ENCODE measurements around the gene ACTG1.

DNA sequence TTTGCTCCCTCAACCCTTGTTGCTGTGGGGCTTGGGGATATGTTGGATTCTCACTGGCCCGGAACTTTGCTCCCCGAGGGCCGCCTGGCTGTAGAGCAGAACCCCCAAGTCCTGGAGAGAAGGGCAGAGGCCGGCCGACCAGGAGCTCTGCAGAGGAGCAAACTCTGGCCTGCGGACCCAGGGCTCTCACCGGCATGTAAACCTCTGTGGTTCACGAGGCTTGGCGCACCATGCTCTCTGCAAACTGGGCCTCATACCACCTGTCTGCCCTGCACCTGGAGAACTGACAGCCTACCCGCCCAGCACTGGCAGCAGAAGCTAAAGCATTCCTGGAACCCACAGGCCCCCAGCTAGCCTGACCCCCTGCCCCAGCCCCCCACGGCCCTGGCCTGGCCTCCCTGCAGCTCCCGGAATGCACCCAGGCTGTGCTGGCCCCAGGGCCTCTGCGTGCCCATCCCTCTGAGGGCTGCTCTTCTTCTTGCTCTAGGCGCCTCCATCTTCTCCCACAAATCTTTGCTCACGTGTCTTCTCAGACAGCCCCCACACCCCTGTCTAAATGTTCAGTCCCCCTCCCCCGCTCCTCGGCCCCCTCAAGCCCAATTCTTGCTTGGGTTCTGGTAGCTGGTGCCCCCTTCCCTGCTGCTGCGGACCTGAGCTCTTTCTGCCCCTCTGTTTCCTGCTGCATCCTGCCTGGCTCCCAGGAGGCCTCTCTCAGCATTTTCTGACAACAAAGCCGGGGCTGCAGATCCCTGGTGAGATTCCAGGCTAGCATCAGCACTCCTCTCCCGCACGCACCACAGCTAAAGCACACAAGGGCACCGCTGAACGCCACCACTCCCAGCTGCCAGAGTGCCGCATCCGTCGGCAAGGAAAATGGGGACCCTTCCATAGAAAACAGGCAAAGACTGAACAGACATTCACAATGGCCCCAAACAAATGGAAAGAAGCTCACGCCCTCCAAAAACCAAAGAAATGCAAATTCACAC is 23.3 kb downstream of the ACTG1 start:
- TF ChIP-seq POLR2A (IDR thresholded peaks at IDR 0.05; ENCODE audit: low read depth, low read length): no peak
- TF ChIP-seq, protein P1, sequence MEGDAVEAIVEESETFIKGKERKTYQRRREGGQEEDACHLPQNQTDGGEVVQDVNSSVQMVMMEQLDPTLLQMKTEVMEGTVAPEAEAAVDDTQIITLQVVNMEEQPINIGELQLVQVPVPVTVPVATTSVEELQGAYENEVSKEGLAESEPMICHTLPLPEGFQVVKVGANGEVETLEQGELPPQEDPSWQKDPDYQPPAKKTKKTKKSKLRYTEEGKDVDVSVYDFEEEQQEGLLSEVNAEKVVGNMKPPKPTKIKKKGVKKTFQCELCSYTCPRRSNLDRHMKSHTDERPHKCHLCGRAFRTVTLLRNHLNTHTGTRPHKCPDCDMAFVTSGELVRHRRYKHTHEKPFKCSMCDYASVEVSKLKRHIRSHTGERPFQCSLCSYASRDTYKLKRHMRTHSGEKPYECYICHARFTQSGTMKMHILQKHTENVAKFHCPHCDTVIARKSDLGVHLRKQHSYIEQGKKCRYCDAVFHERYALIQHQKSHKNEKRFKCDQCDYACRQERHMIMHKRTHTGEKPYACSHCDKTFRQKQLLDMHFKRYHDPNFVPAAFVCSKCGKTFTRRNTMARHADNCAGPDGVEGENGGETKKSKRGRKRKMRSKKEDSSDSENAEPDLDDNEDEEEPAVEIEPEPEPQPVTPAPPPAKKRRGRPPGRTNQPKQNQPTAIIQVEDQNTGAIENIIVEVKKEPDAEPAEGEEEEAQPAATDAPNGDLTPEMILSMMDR (conservative IDR thresholded peaks at IDR 0.05; ENCODE audit: low read depth, low read length): no peak
- TF ChIP-seq RAD21 (IDR thresholded peaks at IDR 0.05; ENCODE audit: low read length): no peak
- no peak for TF ChIP-seq BHLHE40 (IDR thresholded peaks at IDR 0.05; ENCODE audit: low read depth, low read length)
- no peak for TF ChIP-seq RFX5 (IDR thresholded peaks at IDR 0.05; ENCODE audit: low read depth, low read length)
- no peak for TF ChIP-seq CEBPB (IDR thresholded peaks at IDR 0.05; ENCODE audit: low read depth, low read length)
- TF ChIP-seq MXI1 (IDR thresholded peaks at IDR 0.05; ENCODE audit: borderline replicate concordance, low read depth, low read length): no peak
- TF ChIP-seq FOS (IDR thresholded peaks at IDR 0.05; ENCODE audit: low read depth, low read length): no peak
